CD8-positive, alpha-beta memory T cell (primary cell): ENCODE measurements around the gene ABCD3. TPM values are rescaled to one million over a fixed set of nuclear protein-coding genes. Genes with fewer than 3 reads are reported as not detected.

Experiments
- CTCF ChIA-PET: fragments of 350-600 bp; sonication (Branson Sonifier 250); formaldehyde crosslinking; loops from one replicate; lab custom pipeline; 2021; ENCODE audit warnings: antibody characterized with exemption; lab: Charles Lee
- POLR2A ChIA-PET: fragments of 350-600 bp; sonication (Branson Sonifier 250); formaldehyde crosslinking; loops from one replicate; lab custom pipeline; 2021; ENCODE audit warnings: antibody characterized with exemption; lab: Charles Lee
- DNase-seq, 5 donors: peaks; one replicate each; pipeline versions ENCODE4 v3.0.0 to v3.0.0-alpha.2; 2020 to 2022; ENCODE audit warnings: mixed read lengths in 1 of 5
- H3K27ac ChIP-seq: one replicate; pipeline ENCODE4 v1.7.0; 2013; ENCODE audit warnings: low read depth, mild to moderate bottlenecking, low read length, moderate library complexity
- H3K27me3 ChIP-seq: 2 replicates; pipeline ENCODE4 v1.7.0; 2013; ENCODE audit warnings: low read length, mild to moderate bottlenecking; ENCODE audit not compliant: insufficient read depth, poor library complexity, severe bottlenecking
- H3K36me3 ChIP-seq: 2 replicates; pipeline ENCODE4 v1.7.0; 2013; ENCODE audit warnings: mild to moderate bottlenecking, low read length, moderate library complexity; ENCODE audit not compliant: insufficient read depth
- H3K4me1 ChIP-seq: 2 replicates; pipeline ENCODE4 v1.7.0; 2013; ENCODE audit warnings: mild to moderate bottlenecking, low read length, moderate library complexity; ENCODE audit not compliant: insufficient read depth
- H3K4me3 ChIP-seq: 2 replicates; pipeline ENCODE4 v1.7.0; 2013; ENCODE audit warnings: mild to moderate bottlenecking, low read length
- H3K9me3 ChIP-seq: 2 replicates; pipeline ENCODE4 v1.7.0; 2013; ENCODE audit warnings: mild to moderate bottlenecking, low read length
- H3K27ac Mint-ChIP-seq, 8 donors: one replicate each; pipeline ENCODE4 v1.8.0; 2020 to 2021; ENCODE audit warnings: mixed read lengths in 8 of 8, mild to moderate bottlenecking in 6 of 8, inconsistent platforms in 3 of 8, moderate library complexity in 3 of 8
- H3K27me3 Mint-ChIP-seq, 2 donors: one replicate each; pipeline ENCODE4 v1.8.0; 2020 to 2021; ENCODE audit warnings: mixed read lengths in 2 of 2, mild to moderate bottlenecking in 1 of 2, moderate library complexity in 1 of 2
- H3K36me3 Mint-ChIP-seq, 3 donors: one replicate each; pipeline ENCODE4 v1.8.0; 2020 to 2021; ENCODE audit warnings: mixed read lengths in 3 of 3, inconsistent platforms in 1 of 3, mild to moderate bottlenecking in 1 of 3
- H3K4me1 Mint-ChIP-seq, 3 donors: one replicate each; pipeline ENCODE4 v1.8.0; 2020 to 2021; ENCODE audit warnings: mixed read lengths in 3 of 3, inconsistent platforms in 1 of 3, mild to moderate bottlenecking in 1 of 3
- H3K4me3 Mint-ChIP-seq, 7 donors: one replicate each; pipeline ENCODE4 v1.8.0; 2020 to 2021; ENCODE audit warnings: mixed read lengths in 7 of 7, mild to moderate bottlenecking in 6 of 7, moderate library complexity in 4 of 7, inconsistent platforms in 2 of 7
- H3K9me3 Mint-ChIP-seq, 5 donors: one replicate each; pipeline ENCODE4 v1.8.0; 2020 to 2022; ENCODE audit warnings: mixed read lengths in 5 of 5, mild to moderate bottlenecking in 3 of 5, moderate library complexity in 2 of 5, inconsistent platforms in 1 of 5
- polyA plus RNA-seq: library from polyadenylated mRNA; unstranded; fragments of 300-500 nt; fragmentation: Illumina TruSeq; gene quantifications from one replicate; pipeline ENCODE4 v1.2.3, GENCODE V29; 2021
- total RNA-seq, 2 experiments: library from RNA; stranded (reverse); gene quantifications; one replicate each; pipeline ENCODE4 v1.2.3, GENCODE V29; 2021

The ABCD3 gene
- total and polyA plus RNA-seq, 3 experiments from 2014 or later: 28.3 to 38.8 (median 36.7) TPM

DNA sequence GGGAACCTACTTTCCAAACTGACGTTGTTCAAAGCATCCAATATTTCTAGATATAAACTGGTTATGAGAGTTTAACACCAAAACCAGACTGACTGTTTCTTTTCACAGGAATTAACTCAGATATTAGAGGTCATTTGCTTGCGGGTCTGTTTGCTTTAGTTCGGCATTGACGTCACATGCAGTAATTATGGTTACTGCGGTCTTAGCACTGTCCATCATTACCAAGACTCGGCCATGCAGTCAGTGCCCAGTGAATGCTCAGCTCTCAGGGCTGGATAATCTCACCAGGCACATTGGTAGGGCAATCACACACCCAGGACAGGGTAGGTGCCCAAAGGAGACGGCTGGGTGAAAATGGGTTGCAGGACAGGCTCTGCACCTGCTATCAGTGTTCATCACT lies 133.3 kb downstream of the ABCD3 start:
- no peak overlapping the region for H3K4me3 Mint-ChIP-seq
- Histone ChIP-seq H3K36me3 (no peaks in the 10 kb centered on the region), H3K27ac (no peak overlapping the region), H3K27me3 (no peaks in the 10 kb centered on the region), H3K4me1 (no peaks in the 10 kb centered on the region), H3K9me3 (no peaks in the 10 kb centered on the region), H3K4me3 (no peak overlapping the region)
- no peaks in the 10 kb centered on the region for H3K36me3 Mint-ChIP-seq
- peaks cover 14 to 22% of the 10 kb centered on the region in 2 donors for H3K27me3 Mint-ChIP-seq
- H3K9me3 Mint-ChIP-seq: no peaks in the 10 kb centered on the region
- ChIA-PET POLR2A (no interaction called here), CTCF (no interaction called here)
- no peak for DNase-seq
- H3K4me1 Mint-ChIP-seq: no peaks in the 10 kb centered on the region
- no peak overlapping the region for H3K27ac Mint-ChIP-seq

DNA sequence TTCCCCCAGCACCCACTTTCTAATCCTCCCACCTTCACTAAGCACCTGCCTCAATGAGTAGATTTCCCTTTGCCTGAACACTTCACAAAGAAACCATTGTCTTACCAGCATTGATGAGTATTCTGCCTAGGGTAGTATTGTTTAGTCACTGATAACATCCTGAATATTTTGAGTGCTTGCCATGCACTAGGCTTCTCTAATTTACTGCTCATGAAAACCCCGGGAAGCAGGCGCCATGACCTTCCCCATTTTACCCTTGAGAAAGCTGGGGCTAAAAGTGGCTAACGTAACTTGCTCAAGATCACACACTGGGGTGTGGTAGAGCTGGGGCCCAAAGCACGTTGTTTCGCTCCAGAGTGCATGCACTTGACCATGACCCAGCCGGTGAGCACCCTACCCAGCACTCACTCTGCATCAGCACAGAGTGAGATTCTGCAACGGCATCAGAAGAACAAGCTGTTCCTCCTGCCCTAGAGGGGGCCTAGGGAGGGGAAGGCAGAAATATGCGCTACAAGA lies 133.9 kb downstream of the ABCD3 start:
- Histone ChIP-seq H3K27ac (no peak overlapping the region), H3K9me3 (no peaks in the 10 kb centered on the region), H3K4me1 (no peaks in the 10 kb centered on the region), H3K4me3 (no peak overlapping the region), H3K27me3 (no peaks in the 10 kb centered on the region), H3K36me3 (no peaks in the 10 kb centered on the region)
- POLR2A ChIA-PET: no interaction called here
- Mint-ChIP-seq H3K9me3 (no peaks in the 10 kb centered on the region), H3K4me1 (no peaks in the 10 kb centered on the region), H3K36me3 (no peaks in the 10 kb centered on the region), H3K27me3 (peaks cover 11 to 16% of the 10 kb centered on the region in 2 donors), H3K4me3 (no peak overlapping the region), H3K27ac (no peak overlapping the region)
- no peak for DNase-seq
- CTCF ChIA-PET: no interaction called here

DNA sequence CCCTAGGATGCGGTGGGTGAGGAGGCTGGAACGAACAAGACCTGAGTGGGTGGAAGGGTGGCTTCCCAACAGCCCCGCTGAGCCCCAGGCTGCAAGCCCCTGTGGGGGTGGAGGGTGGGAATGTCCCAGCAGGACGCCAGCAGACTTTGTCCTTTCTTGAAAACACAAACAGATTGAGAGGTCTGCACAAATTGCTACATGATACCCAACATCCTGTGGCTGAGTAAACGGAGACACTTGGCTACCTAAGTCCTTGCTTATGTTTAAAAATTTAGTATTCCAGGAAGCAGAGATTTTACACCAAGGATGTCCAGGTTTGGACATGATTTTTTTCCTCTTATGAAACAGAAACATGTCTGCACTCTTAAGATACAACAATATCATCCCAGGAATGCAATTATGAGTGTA lies 135.1 kb downstream of the ABCD3 start:
- H3K27ac ChIP-seq: no peak overlapping the region
- H3K27me3 Mint-ChIP-seq: peaks cover 7 to 13% of the 10 kb centered on the region in 2 donors
- no peaks in the 10 kb centered on the region for H3K4me1 ChIP-seq
- H3K27me3 ChIP-seq: no peaks in the 10 kb centered on the region
- no peaks in the 10 kb centered on the region for H3K9me3 Mint-ChIP-seq
- ChIA-PET POLR2A (no interaction called here), CTCF (no interaction called here)
- H3K4me3 ChIP-seq: no peak overlapping the region
- H3K36me3 ChIP-seq: no peaks in the 10 kb centered on the region
- no peak overlapping the region for H3K27ac Mint-ChIP-seq
- H3K4me3 Mint-ChIP-seq: no peak overlapping the region
- H3K9me3 ChIP-seq: no peaks in the 10 kb centered on the region
- no peaks in the 10 kb centered on the region for H3K36me3 Mint-ChIP-seq
- no peaks in the 10 kb centered on the region for H3K4me1 Mint-ChIP-seq
- DNase-seq: no peak

DNA sequence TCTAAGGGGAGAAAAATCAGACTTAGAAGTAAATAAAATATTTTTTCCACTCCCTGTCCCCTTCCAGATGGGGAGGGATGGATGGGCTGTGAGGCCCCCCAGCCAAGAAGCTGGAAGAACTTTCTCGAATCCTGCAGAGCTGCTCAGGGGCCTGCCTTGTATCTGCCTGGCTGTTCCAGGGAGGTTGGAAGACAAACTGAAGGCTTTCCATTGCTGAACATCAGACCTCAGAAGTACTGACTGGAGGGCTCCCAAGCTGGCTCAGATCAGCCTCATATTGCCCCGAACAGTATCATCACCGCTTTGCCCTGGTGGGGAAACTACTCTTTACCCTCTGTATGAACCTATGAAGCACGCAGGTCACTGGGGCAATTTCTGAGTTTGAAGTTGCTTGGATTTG lies 135.7 kb downstream of the ABCD3 start:
- CTCF ChIA-PET: no interaction called here
- no peaks in the 10 kb centered on the region for H3K9me3 ChIP-seq
- no peak overlapping the region for H3K27ac Mint-ChIP-seq

DNA sequence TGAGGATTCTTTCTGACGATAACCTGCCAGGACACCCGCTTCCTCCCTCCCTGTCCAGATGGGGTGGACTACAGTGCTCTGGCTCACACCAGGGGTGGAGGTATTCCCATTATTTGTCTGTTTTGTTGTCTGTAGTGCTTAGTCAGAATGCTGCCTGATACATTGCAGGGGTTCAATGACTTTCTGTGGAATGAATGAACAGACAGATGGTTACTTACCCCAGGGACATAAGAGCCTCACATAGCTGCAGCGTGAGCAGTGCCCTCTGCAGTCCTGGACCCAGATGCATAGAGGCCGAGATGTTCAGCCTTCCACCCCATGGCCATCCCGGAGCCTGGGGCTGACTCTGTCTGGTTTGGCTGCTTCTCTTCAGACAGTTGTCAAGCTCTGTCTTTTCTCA lies 136.4 kb downstream of the ABCD3 start:
- Histone ChIP-seq H3K27ac (no peak overlapping the region), H3K9me3 (no peaks in the 10 kb centered on the region), H3K4me1 (no peaks in the 10 kb centered on the region), H3K4me3 (no peak overlapping the region), H3K27me3 (no peaks in the 10 kb centered on the region), H3K36me3 (no peaks in the 10 kb centered on the region)
- no peaks in the 10 kb centered on the region for H3K9me3 Mint-ChIP-seq
- no peak for DNase-seq
- no peak overlapping the region for H3K4me3 Mint-ChIP-seq
- no peaks in the 10 kb centered on the region for H3K4me1 Mint-ChIP-seq
- CTCF ChIA-PET: interaction anchor here (0.6 kb wide), 1 partner anchor 316 kb away, joined by 5 read pairs; no protein-coding TSS in a partner anchor
- H3K36me3 Mint-ChIP-seq: no peaks in the 10 kb centered on the region
- POLR2A ChIA-PET: no interaction called here
- H3K27ac Mint-ChIP-seq: no peak overlapping the region
- peaks cover 7 to 13% of the 10 kb centered on the region in 2 donors for H3K27me3 Mint-ChIP-seq

More for the DNA sequence above, 135.7 kb downstream of the ABCD3 start:
- Mint-ChIP-seq H3K27me3 (peaks cover 7 to 13% of the 10 kb centered on the region in 2 donors), H3K4me1 (no peaks in the 10 kb centered on the region), H3K4me3 (no peak overlapping the region), H3K36me3 (no peaks in the 10 kb centered on the region), H3K9me3 (no peaks in the 10 kb centered on the region)
- Histone ChIP-seq H3K27me3 (no peaks in the 10 kb centered on the region), H3K36me3 (no peaks in the 10 kb centered on the region), H3K4me3 (no peak overlapping the region), H3K4me1 (no peaks in the 10 kb centered on the region), H3K27ac (no peak overlapping the region)
- no peak for DNase-seq
- POLR2A ChIA-PET: no interaction called here

DNA sequence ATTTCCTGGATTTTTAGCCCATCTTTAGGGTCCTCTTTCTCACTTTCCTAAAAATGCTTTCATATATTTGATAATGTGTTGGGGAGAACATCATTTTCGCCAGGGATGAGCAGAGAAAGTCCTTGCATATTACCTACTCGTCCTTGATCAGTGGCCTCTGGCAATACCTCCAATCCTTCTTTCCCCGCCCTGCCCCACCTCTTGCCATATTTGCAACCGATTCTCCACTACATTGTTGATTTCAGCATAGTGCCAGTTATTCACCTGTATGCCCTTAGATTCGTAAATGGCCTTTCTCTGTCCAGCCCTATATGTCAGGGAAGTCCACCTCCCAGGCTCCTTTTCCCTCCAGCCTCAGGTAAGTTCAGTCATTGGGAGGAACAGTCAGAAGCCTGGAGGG lies 136.9 kb downstream of the ABCD3 start:
- no peak overlapping the region for H3K27ac Mint-ChIP-seq
- H3K4me3 ChIP-seq: no peak overlapping the region
- no peaks in the 10 kb centered on the region for H3K4me1 ChIP-seq
- H3K36me3 ChIP-seq: no peaks in the 10 kb centered on the region
- H3K27ac ChIP-seq: no peak overlapping the region
- H3K9me3 ChIP-seq: no peaks in the 10 kb centered on the region
- H3K36me3 Mint-ChIP-seq: no peaks in the 10 kb centered on the region
- H3K27me3 ChIP-seq: no peaks in the 10 kb centered on the region
- H3K27me3 Mint-ChIP-seq: peaks cover 5 to 9% of the 10 kb centered on the region in 2 donors
- CTCF ChIA-PET: interaction anchor here (0.6 kb wide), 1 partner anchor 317 kb away, joined by 5 read pairs; no protein-coding TSS in a partner anchor
- POLR2A ChIA-PET: no interaction called here
- DNase-seq: no peak
- H3K9me3 Mint-ChIP-seq: no peaks in the 10 kb centered on the region
- H3K4me1 Mint-ChIP-seq: no peaks in the 10 kb centered on the region
- H3K4me3 Mint-ChIP-seq: no peak overlapping the region

- H3K9me3 Mint-ChIP-seq: no peaks in the 10 kb centered on the region
- Histone ChIP-seq H3K27me3 (no peaks in the 10 kb centered on the region), H3K27ac (no peak overlapping the region), H3K9me3 (no peaks in the 10 kb centered on the region), H3K4me3 (no peak overlapping the region), H3K36me3 (no peaks in the 10 kb centered on the region), H3K4me1 (no peaks in the 10 kb centered on the region)
- H3K4me3 Mint-ChIP-seq: no peak overlapping the region
- no peak for DNase-seq
- no peaks in the 10 kb centered on the region for H3K4me1 Mint-ChIP-seq
- ChIA-PET POLR2A (no interaction called here), CTCF (no interaction called here)
- no peaks in the 10 kb centered on the region for H3K36me3 Mint-ChIP-seq
- no peak overlapping the region for H3K27ac Mint-ChIP-seq
- H3K27me3 Mint-ChIP-seq: peaks cover 3 to 5% of the 10 kb centered on the region in 2 donors
Observed at GRCh38 chr1:94559921-94560320, 141.7 kb downstream of the ABCD3 start.

- Histone ChIP-seq H3K9me3 (no peaks in the 10 kb centered on the region), H3K4me1 (no peaks in the 10 kb centered on the region), H3K36me3 (no peaks in the 10 kb centered on the region), H3K4me3 (no peak overlapping the region), H3K27me3 (no peaks in the 10 kb centered on the region), H3K27ac (no peak overlapping the region)
- CTCF ChIA-PET: no interaction called here
- H3K4me1 Mint-ChIP-seq: no peaks in the 10 kb centered on the region
- no peak for DNase-seq
- no peak overlapping the region for H3K4me3 Mint-ChIP-seq
- POLR2A ChIA-PET: no interaction called here
- H3K9me3 Mint-ChIP-seq: no peaks in the 10 kb centered on the region
- H3K36me3 Mint-ChIP-seq: no peaks in the 10 kb centered on the region
- peaks cover 3 to 9% of the 10 kb centered on the region in 2 donors for H3K27me3 Mint-ChIP-seq
- no peak overlapping the region for H3K27ac Mint-ChIP-seq
Observed at GRCh38 chr1:94560333-94560732, 142.1 kb downstream of the ABCD3 start.
